AG04450 (cell line): ENCODE measurements around the gene CA7. TPM values are rescaled to one million over a fixed set of nuclear protein-coding genes. Genes with fewer than 3 reads are reported as not detected.

Experiments used
- CTCF ChIA-PET: fragments of 300-600, 350-600 bp; formaldehyde crosslinking; extraction: SDS; loops from one replicate; lab custom pipeline; 2022; ENCODE audit warnings: antibody characterized with exemption, inconsistent platforms; lab: Charles Lee
- POLR2A ChIA-PET: fragments of 350-600 bp; formaldehyde crosslinking; extraction: SDS; loops from one replicate; lab custom pipeline; 2021; ENCODE audit warnings: antibody characterized with exemption, inconsistent platforms; lab: Yijun Ruan, JAX
- DNase-seq: peaks from one replicate; pipeline ENCODE4 v3.0.0-alpha.2; 2011; ENCODE audit warnings: low read depth, low spot score
- H3K27ac ChIP-seq: one replicate; pipeline ENCODE4 v1.5.1; 2012; ENCODE audit warnings: low read depth, low read length, control low read depth
- H3K27me3 ChIP-seq: one replicate; pipeline ENCODE4 v1.6.0; 2012; ENCODE audit warnings: low read length; ENCODE audit not compliant: control insufficient read depth, insufficient read depth
- H3K4me3 ChIP-seq: 2 replicates; pipeline ENCODE4 v1.5.1; 2011; ENCODE audit warnings: mild to moderate bottlenecking, low read depth, low read length, control low read depth
- H3K9me3 ChIP-seq: 2 replicates; pipeline ENCODE4 v1.5.1; 2012; ENCODE audit warnings: low read length; ENCODE audit not compliant: control insufficient read depth, insufficient read depth
- CTCF ChIP-seq: IDR thresholded peaks from 2 replicates; pipeline ENCODE4 v1.5.1; 2011; ENCODE audit warnings: low read depth, low read length, control low read depth, inconsistent platforms
- polyA plus RNA-seq: library from polyadenylated mRNA; depleted of rRNA; stranded (reverse); fragments of >200 nt; gene quantifications from 2 replicates; pipeline ENCODE4 v1.2.3, GENCODE V29; 2011

Gene CA7
- polyA plus RNA-seq, 1 experiment = not detected

DNA sequence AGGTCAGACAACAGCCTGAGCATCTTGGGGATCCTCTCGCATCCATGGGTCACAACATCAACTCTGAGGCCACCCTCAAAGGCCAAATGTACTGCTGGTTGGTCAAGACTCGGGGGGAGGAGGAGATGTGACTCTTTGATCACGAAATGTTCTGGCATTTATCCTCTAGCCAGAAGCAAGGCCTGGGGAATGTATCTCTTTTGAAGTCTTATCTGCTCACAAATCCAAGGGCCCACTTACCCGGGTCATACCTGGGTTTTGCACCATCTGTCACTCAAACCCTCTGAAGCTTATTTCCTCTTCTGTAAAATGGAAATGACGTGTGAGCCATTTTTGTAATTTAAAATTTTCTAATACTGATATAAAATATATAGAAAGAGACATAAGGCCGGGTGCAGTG, 13.2 kb downstream of the CA7 start:
- ChIA-PET CTCF (interaction anchor here (1.3 to 6.7 kb wide), 3 partner anchors 11 to 27 kb away, joined by 4 to 54 read pairs (median 18); partner anchors contain the start of gene NAE1), POLR2A (no interaction called here)
- H3K4me3 ChIP-seq = no peak overlapping the region
- H3K27me3 ChIP-seq = peaks cover 8% of the 10 kb centered on the region
- DNase-seq = no peak
- H3K9me3 ChIP-seq = no peaks in the 10 kb centered on the region
- H3K27ac ChIP-seq = no peak overlapping the region
- no peak for TF ChIP-seq CTCF

GRCh38 chr16:66858740-66859396, 14.7 kb downstream of the CA7 start:
- ChIA-PET POLR2A (no interaction called here), CTCF (interaction anchor here (0.7 to 6.7 kb wide), 5 partner anchors 9 to 140 kb away, joined by 4 to 54 read pairs (median 7); partner anchors contain the start of gene NAE1)
- peaks cover 8% of the 10 kb centered on the region for H3K27me3 ChIP-seq
- DNase-seq = no peak
- no peaks in the 10 kb centered on the region for H3K9me3 ChIP-seq
- no peak overlapping the region for H3K27ac ChIP-seq
- no peak overlapping the region for H3K4me3 ChIP-seq
- no peak for TF ChIP-seq CTCF

DNA sequence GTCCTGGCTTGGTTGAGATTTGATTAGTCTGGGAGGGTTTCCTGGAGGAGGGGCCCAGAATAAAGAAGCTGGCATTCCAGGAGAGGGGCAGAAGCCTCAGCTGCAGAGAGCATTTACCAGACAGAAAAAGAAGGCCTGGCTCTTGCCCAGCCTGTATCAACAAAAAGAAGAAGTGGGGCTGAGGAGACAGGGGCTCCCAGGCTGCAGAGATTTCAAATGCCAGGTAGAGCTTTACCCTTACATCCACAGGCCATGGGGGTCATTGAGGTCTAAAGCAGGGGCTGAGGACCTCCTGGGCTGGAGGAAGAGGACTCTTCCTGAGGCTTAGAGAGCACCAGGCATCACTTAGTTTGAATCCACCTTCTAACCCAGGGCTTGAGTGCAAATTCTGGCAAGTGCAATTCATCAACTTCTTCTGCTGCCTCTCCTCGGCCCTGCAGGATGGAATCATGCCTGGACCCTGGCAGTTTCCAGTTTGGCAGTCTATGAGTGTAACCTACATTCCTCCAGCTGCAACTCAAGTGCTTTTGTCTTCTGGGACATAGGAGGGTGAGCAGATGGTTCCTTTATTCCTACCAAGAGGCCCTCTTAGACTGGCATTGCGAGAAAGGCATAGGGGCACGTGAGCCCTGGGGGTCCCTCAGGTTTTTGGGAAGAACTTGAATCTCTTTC, 15.3 kb downstream of the CA7 start:
- CTCF ChIA-PET = interaction anchor here (0.6 to 6.7 kb wide), 5 partner anchors 9 to 108 kb away, joined by 3 to 54 read pairs (median 7); partner anchors contain the start of gene NAE1
- DNase-seq = no peak
- TF ChIP-seq CTCF = no peak
- H3K27ac ChIP-seq = no peak overlapping the region
- no peak overlapping the region for H3K4me3 ChIP-seq
- peaks cover 8% of the 10 kb centered on the region for H3K27me3 ChIP-seq
- H3K9me3 ChIP-seq = no peaks in the 10 kb centered on the region
- POLR2A ChIA-PET = no interaction called here

DNA sequence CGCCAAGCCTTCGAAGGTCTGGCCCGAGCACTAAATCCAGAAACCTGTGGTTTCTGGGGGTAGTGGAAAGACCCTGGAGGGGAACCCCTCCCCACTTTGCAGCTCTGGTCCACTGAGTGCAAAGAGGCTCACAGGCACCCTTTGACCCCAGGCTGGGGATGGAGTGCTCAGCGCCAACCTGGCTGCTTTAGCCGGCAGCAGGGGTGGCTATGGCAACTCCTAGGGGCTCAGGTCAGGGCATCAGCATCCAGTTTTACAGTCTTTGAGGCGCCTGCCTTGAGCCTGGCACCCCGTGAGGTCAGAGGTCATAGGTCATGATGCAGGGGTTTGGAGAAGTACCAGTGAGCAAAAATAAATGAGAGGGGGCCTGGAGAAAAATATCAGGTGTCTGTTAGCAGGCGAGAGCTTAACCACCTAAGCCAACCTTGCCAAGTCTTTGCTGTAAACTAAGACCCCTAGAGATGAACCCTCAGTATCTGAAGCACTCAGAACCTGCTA, 17.9 kb downstream of the CA7 start:
- DNase-seq = no peak
- Histone ChIP-seq H3K27ac (no peak overlapping the region), H3K9me3 (no peaks in the 10 kb centered on the region), H3K27me3 (peaks cover 1% of the 10 kb centered on the region), H3K4me3 (no peak overlapping the region)
- ChIA-PET POLR2A (no interaction called here), CTCF (interaction anchor here (1.3 to 1.5 kb wide), 2 partner anchors 11 to 32 kb away, joined by 6 to 8 read pairs; partner anchors contain the start of gene NAE1)
- TF ChIP-seq CTCF = no peak

GRCh38 chr16:66863707-66864106, 19.5 kb downstream of the CA7 start:
- CTCF ChIA-PET = interaction anchor here (0.8 kb wide), 1 partner anchor 33 kb away, joined by 5 read pairs; the partner anchor contains the start of gene NAE1
- Histone ChIP-seq H3K27me3 (no peaks in the 10 kb centered on the region), H3K9me3 (no peaks in the 10 kb centered on the region), H3K4me3 (no peak overlapping the region), H3K27ac (no peak overlapping the region)
- no peak for DNase-seq
- no peak for TF ChIP-seq CTCF
- POLR2A ChIA-PET = no interaction called here
